ENCODE measurements around the gene FXYD6.

The FXYD6 gene

GRCh38 chr11:117823946-117824420 lies 52.5 kb downstream of the FXYD6 start:
- H3K9ac ChIP-seq: no peak overlapping the region
- H3K79me2 ChIP-seq (ENCODE audit: insufficient read depth, low read depth): no peaks in the 10 kb centered on the region
- H2AFZ ChIP-seq (ENCODE audit: low read depth): no peak overlapping the region
- no peak overlapping the region for H3K27ac ChIP-seq
- no peaks in the 10 kb centered on the region for H3K36me3 ChIP-seq (ENCODE audit: insufficient read depth)
- H4K20me1 ChIP-seq (ENCODE audit: insufficient read depth): no peaks in the 10 kb centered on the region
- H3K27me3 ChIP-seq (ENCODE audit: insufficient read depth, low read depth): no peaks in the 10 kb centered on the region
- H3K4me1 ChIP-seq (ENCODE audit: low read depth, poor library complexity, severe bottlenecking): no peaks in the 10 kb centered on the region
- TF ChIP-seq CTCF (conservative IDR thresholded peaks at IDR 0.05; ENCODE audit: low read depth, low read length): no peak
- H3K4me2 ChIP-seq: no peak overlapping the region
- H3K4me3 ChIP-seq (IDR thresholded peaks at IDR 0.05; ENCODE audit: insufficient read depth, low read depth, low read length): no peak overlapping the region

GRCh38 chr11:117823294-117823945 lies 53.0 kb downstream of the FXYD6 start:
- Histone ChIP-seq H3K4me2 (no peak overlapping the region), H3K4me1 (ENCODE audit: low read depth, poor library complexity, severe bottlenecking) (peaks cover under 1% of the 10 kb centered on the region), H3K79me2 (ENCODE audit: insufficient read depth, low read depth) (no peaks in the 10 kb centered on the region), H3K36me3 (ENCODE audit: insufficient read depth) (no peaks in the 10 kb centered on the region), H2AFZ (ENCODE audit: low read depth) (no peak overlapping the region), H3K9ac (no peak overlapping the region), H3K4me3 (IDR thresholded peaks at IDR 0.05; ENCODE audit: insufficient read depth, low read depth, low read length) (no peak overlapping the region), H3K27ac (no peak overlapping the region), H3K27me3 (ENCODE audit: insufficient read depth, low read depth) (no peaks in the 10 kb centered on the region), H4K20me1 (ENCODE audit: insufficient read depth) (no peaks in the 10 kb centered on the region)
- no peak for TF ChIP-seq CTCF (conservative IDR thresholded peaks at IDR 0.05; ENCODE audit: low read depth, low read length)

GRCh38 chr11:117822074-117823033 lies 54.1 kb downstream of the FXYD6 start:
- H3K4me1 ChIP-seq (ENCODE audit: low read depth, poor library complexity, severe bottlenecking): peaks cover 11% of the 10 kb centered on the region
- no peaks in the 10 kb centered on the region for H4K20me1 ChIP-seq (ENCODE audit: insufficient read depth)
- H3K79me2 ChIP-seq (ENCODE audit: insufficient read depth, low read depth): no peaks in the 10 kb centered on the region
- no peak overlapping the region for H3K4me3 ChIP-seq (IDR thresholded peaks at IDR 0.05; ENCODE audit: insufficient read depth, low read depth, low read length)
- no peak overlapping the region for H3K9ac ChIP-seq
- H3K27me3 ChIP-seq (ENCODE audit: insufficient read depth, low read depth): no peaks in the 10 kb centered on the region
- peak overlapping the region; percentile 34; the same call in 1 of the 2 replicates for H2AFZ ChIP-seq (ENCODE audit: low read depth)
- peak; percentile 80 for TF ChIP-seq CTCF (conservative IDR thresholded peaks at IDR 0.05; ENCODE audit: low read depth, low read length)
- H3K36me3 ChIP-seq (ENCODE audit: insufficient read depth): no peaks in the 10 kb centered on the region
- H3K4me2 ChIP-seq: no peak overlapping the region
- H3K27ac ChIP-seq: no peak overlapping the region

GRCh38 chr11:117821431-117821830 lies 55.0 kb downstream of the FXYD6 start:
- no peaks in the 10 kb centered on the region for H4K20me1 ChIP-seq (ENCODE audit: insufficient read depth)
- no peaks in the 10 kb centered on the region for H3K79me2 ChIP-seq (ENCODE audit: insufficient read depth, low read depth)
- no peaks in the 10 kb centered on the region for H3K27me3 ChIP-seq (ENCODE audit: insufficient read depth, low read depth)
- no peak overlapping the region for H3K9ac ChIP-seq
- no peak overlapping the region for H3K4me3 ChIP-seq (IDR thresholded peaks at IDR 0.05; ENCODE audit: insufficient read depth, low read depth, low read length)
- no peaks in the 10 kb centered on the region for H3K36me3 ChIP-seq (ENCODE audit: insufficient read depth)
- H2AFZ ChIP-seq (ENCODE audit: low read depth): no peak overlapping the region
- H3K4me2 ChIP-seq: no peak overlapping the region
- peaks cover 20% of the 10 kb centered on the region for H3K4me1 ChIP-seq (ENCODE audit: low read depth, poor library complexity, severe bottlenecking)
- no peak overlapping the region for H3K27ac ChIP-seq
- no peak for TF ChIP-seq CTCF (conservative IDR thresholded peaks at IDR 0.05; ENCODE audit: low read depth, low read length)

All from KMS-11 (cell line).